Measurements from ENCODE around the gene S100A4.
"Not testable (repeated sequence)": the region's sequence is repeated elsewhere in the genome, so short reads cannot be mapped to it uniquely, and the experiment has no call there.

S100A4 gene

GRCh38 chr1:153545067-153546055 is at the start of gene S100A4:
TSS of gene S100A4 (minus strand) at chr1:153545806. CDS start at chr1:153544794, 1,012 bp downstream.
- peak within 1 kb of the TSS; percentile 92 for H3K4me3 ChIP-seq (ENCODE audit: low read length)
- DNase-seq (ENCODE audit: low read depth), result peak; percentile 94
- TF ChIP-seq CTCF (conservative IDR thresholded peaks at IDR 0.05; ENCODE audit: low read length), result peak; percentile 7; the same call in 1 of the 2 replicates

- no peak for TF ChIP-seq CTCF (conservative IDR thresholded peaks at IDR 0.05; ENCODE audit: low read length)
- no peak for DNase-seq (ENCODE audit: low read depth)
- no peak overlapping the region for H3K4me3 ChIP-seq (ENCODE audit: low read length)
Observed at GRCh38 chr1:153592748-153593147, 47.1 kb upstream of the S100A4 start.

- H3K4me3 ChIP-seq (ENCODE audit: low read length), result no peak overlapping the region
- DNase-seq (ENCODE audit: low read depth), result no peak
- TF ChIP-seq CTCF (conservative IDR thresholded peaks at IDR 0.05; ENCODE audit: low read length), result no peak
Observed at GRCh38 chr1:153588482-153588881, 42.9 kb upstream of the S100A4 start.

GRCh38 chr1:153588033-153588432 is 42.4 kb upstream of the S100A4 start:
- not testable (repeated sequence) for DNase-seq (ENCODE audit: low read depth); H3K4me3 ChIP-seq (ENCODE audit: low read length)

- no peak overlapping the region for H3K4me3 ChIP-seq (ENCODE audit: low read length)
- DNase-seq (ENCODE audit: low read depth), result no peak
- no peak for TF ChIP-seq CTCF (conservative IDR thresholded peaks at IDR 0.05; ENCODE audit: low read length)
Observed at GRCh38 chr1:153587314-153587713, 41.7 kb upstream of the S100A4 start.

GRCh38 chr1:153586347-153586746 is 40.7 kb upstream of the S100A4 start:
- DNase-seq (ENCODE audit: low read depth), result no peak
- no peak for TF ChIP-seq CTCF (conservative IDR thresholded peaks at IDR 0.05; ENCODE audit: low read length)
- no peak overlapping the region for H3K4me3 ChIP-seq (ENCODE audit: low read length)

- DNase-seq (ENCODE audit: low read depth), result no peak
- TF ChIP-seq CTCF (conservative IDR thresholded peaks at IDR 0.05; ENCODE audit: low read length), result no peak
- no peak overlapping the region for H3K4me3 ChIP-seq (ENCODE audit: low read length)
Observed at GRCh38 chr1:153585006-153585405, 39.4 kb upstream of the S100A4 start.
